WTC11 (cell line): ENCODE data around the gene MAGI2. TPM values are rescaled to one million over a fixed set of nuclear protein-coding genes. Genes with fewer than 3 reads are reported as not detected.

ENCODE experiments used
- ATAC-seq: fragments of 200-7000 bp; cut with Tn5 transposase; 2 replicates; pipeline ENCODE4 v1.10.0; 2021; ENCODE audit warnings: mild to moderate bottlenecking, moderate library complexity
- CTCF ChIA-PET: fragments of 300-600 bp; sonication (Branson Sonifier 250); formaldehyde crosslinking; loops from one replicate; lab custom pipeline; 2021; ENCODE audit warnings: antibody characterized with exemption; lab: Charles Lee
- POLR2A ChIA-PET: fragments of 350-600 bp; sonication (Branson Sonifier 250); formaldehyde crosslinking; loops from one replicate; lab custom pipeline; 2021; ENCODE audit warnings: antibody characterized with exemption; lab: Charles Lee
- DNase-seq: peaks from one replicate; pipeline ENCODE4 v3.0.0; 2021; ENCODE audit warnings: low spot score
- H3K27ac Mint-ChIP-seq: 2 replicates; pipeline ENCODE4 v1.8.0; 2021; ENCODE audit warnings: mixed read lengths
- H3K27me3 Mint-ChIP-seq: 2 replicates; pipeline ENCODE4 v1.8.0; 2021; ENCODE audit warnings: low read depth, mild to moderate bottlenecking, moderate library complexity, mixed read lengths
- H3K36me3 Mint-ChIP-seq: 2 replicates; pipeline ENCODE4 v1.8.0; 2021; ENCODE audit warnings: mixed read lengths
- H3K4me1 Mint-ChIP-seq: 2 replicates; pipeline ENCODE4 v1.8.0; 2022; ENCODE audit warnings: mixed read lengths
- H3K4me3 Mint-ChIP-seq: 2 replicates; pipeline ENCODE4 v1.8.0; 2021; ENCODE audit warnings: mild to moderate bottlenecking, moderate library complexity, mixed read lengths
- H3K9me3 Mint-ChIP-seq: 2 replicates; pipeline ENCODE4 v1.8.0; 2021; ENCODE audit warnings: mixed read lengths
- ELF4 ChIP-seq: sonication (generic); formaldehyde crosslinking; IDR thresholded peaks from 2 replicates; pipeline ENCODE4 v1.8.1; 2022; ENCODE audit warnings: low read depth, mild to moderate bottlenecking, moderate library complexity, missing genetic modification reagents
- FOXJ3 ChIP-seq: sonication (generic); formaldehyde crosslinking; IDR thresholded peaks from 2 replicates; pipeline ENCODE4 v1.9.0; 2021; ENCODE audit warnings: missing genetic modification reagents, mild to moderate bottlenecking, borderline replicate concordance
- IRF2 ChIP-seq: sonication (generic); formaldehyde crosslinking; IDR thresholded peaks from 2 replicates; pipeline ENCODE4 v1.8.0; 2022; ENCODE audit warnings: low read depth, missing genetic modification reagents, borderline replicate concordance
- JAZF1 ChIP-seq: fragments of 250-450 bp; sonication (Bioruptor Pico); IDR thresholded peaks from 2 replicates; pipeline ENCODE4 v1.9.0; 2021; ENCODE audit warnings: moderate library complexity, mild to moderate bottlenecking, inconsistent platforms
- JUN ChIP-seq: sonication (generic); formaldehyde crosslinking; IDR thresholded peaks from 2 replicates; pipeline ENCODE4 v1.8.0; 2023; ENCODE audit warnings: mild to moderate bottlenecking, missing genetic modification reagents
- NR3C1 ChIP-seq: sonication (generic); formaldehyde crosslinking; conservative IDR thresholded peaks from 2 replicates; pipeline ENCODE4 v1.8.1; 2023; ENCODE audit warnings: low read depth, mild to moderate bottlenecking, missing genetic modification reagents
- SOX15 ChIP-seq: fragments of 250-450 bp; sonication (Bioruptor Pico); IDR thresholded peaks from 2 replicates; pipeline ENCODE4 v1.9.0; 2021; ENCODE audit warnings: mild to moderate bottlenecking
- TCF7 ChIP-seq: sonication (generic); formaldehyde crosslinking; IDR thresholded peaks from 2 replicates; pipeline ENCODE4 v1.8.0; 2022; ENCODE audit warnings: mild to moderate bottlenecking, low read depth, missing genetic modification reagents, moderate library complexity
- TEAD1 ChIP-seq: sonication (generic); formaldehyde crosslinking; IDR thresholded peaks from 2 replicates; pipeline ENCODE4 v1.8.0; 2022; ENCODE audit warnings: mild to moderate bottlenecking, missing genetic modification reagents
- ZNF121 ChIP-seq: sonication (generic); formaldehyde crosslinking; IDR thresholded peaks from 2 replicates; pipeline ENCODE4 v1.8.0; 2023; ENCODE audit warnings: missing genetic modification reagents
- ZNF263 ChIP-seq: sonication (generic); formaldehyde crosslinking; IDR thresholded peaks from 2 replicates; pipeline ENCODE4 v1.8.1; 2022; ENCODE audit warnings: low read depth, mild to moderate bottlenecking, moderate library complexity, missing genetic modification reagents
- ZNF671 ChIP-seq: fragments of 250-450 bp; sonication (Bioruptor Pico); IDR thresholded peaks from 2 replicates; pipeline ENCODE4 v1.8.0; 2021; ENCODE audit warnings: mild to moderate bottlenecking
- total RNA-seq: library from RNA; stranded (reverse); gene quantifications from 3 replicates; pipeline ENCODE4 v1.2.3, GENCODE V29; 2021
- TF ChIP-seq, protein P1 (sequence below): fragments of 200-600 bp; IDR thresholded peaks from 2 replicates; pipeline ENCODE4 v1.8.0; 2022; ENCODE audit warnings: antibody characterized with exemption
- TF ChIP-seq, protein P2 (sequence below): sonication (generic); formaldehyde crosslinking; IDR thresholded peaks from 2 replicates; pipeline ENCODE4 v1.8.1; 2022; ENCODE audit warnings: low read depth, missing genetic modification reagents, borderline replicate concordance
- TF ChIP-seq, protein P3 (sequence below): sonication (generic); formaldehyde crosslinking; conservative IDR thresholded peaks from 2 replicates; pipeline ENCODE4 v1.8.1; 2022; ENCODE audit warnings: mild to moderate bottlenecking, missing genetic modification reagents
- TF ChIP-seq, protein P4 (sequence below): sonication (generic); formaldehyde crosslinking; IDR thresholded peaks from 2 replicates; pipeline ENCODE4 v1.8.0; 2023; ENCODE audit warnings: missing genetic modification reagents, mild to moderate bottlenecking, borderline replicate concordance
- TF ChIP-seq, protein P5 (sequence below): fragments of 250-450 bp; sonication (Bioruptor Pico); IDR thresholded peaks from 2 replicates; pipeline ENCODE4 v1.8.0; 2021; ENCODE audit warnings: mild to moderate bottlenecking

Gene MAGI2
- total RNA-seq, 1 experiment from 2014 or later = 26.6 TPM

DNA sequence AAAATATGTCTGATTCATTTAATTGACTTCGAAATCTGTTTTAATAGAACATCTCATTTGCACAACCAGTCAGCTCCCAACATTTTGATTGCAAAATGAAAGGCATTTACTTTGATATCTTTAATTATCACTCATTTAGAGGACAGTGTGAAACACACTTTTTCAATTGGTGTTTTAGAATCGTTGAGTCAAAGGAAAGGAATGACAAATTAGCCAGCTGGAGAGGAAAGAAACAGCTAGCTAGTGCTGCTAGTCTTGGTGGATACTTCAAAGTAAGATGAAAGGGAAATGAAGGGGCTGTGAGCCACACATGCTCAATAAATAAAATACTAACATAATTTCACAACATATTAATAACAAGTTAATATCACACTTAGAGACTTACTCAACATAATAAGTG, 1084.7 kb downstream of the MAGI2 start:
- POLR2A ChIA-PET = no interaction called here
- CTCF ChIA-PET = no interaction called here
- no peak for ATAC-seq
- TF ChIP-seq, protein P1, sequence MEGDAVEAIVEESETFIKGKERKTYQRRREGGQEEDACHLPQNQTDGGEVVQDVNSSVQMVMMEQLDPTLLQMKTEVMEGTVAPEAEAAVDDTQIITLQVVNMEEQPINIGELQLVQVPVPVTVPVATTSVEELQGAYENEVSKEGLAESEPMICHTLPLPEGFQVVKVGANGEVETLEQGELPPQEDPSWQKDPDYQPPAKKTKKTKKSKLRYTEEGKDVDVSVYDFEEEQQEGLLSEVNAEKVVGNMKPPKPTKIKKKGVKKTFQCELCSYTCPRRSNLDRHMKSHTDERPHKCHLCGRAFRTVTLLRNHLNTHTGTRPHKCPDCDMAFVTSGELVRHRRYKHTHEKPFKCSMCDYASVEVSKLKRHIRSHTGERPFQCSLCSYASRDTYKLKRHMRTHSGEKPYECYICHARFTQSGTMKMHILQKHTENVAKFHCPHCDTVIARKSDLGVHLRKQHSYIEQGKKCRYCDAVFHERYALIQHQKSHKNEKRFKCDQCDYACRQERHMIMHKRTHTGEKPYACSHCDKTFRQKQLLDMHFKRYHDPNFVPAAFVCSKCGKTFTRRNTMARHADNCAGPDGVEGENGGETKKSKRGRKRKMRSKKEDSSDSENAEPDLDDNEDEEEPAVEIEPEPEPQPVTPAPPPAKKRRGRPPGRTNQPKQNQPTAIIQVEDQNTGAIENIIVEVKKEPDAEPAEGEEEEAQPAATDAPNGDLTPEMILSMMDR = no peak
- TF ChIP-seq, protein P2, sequence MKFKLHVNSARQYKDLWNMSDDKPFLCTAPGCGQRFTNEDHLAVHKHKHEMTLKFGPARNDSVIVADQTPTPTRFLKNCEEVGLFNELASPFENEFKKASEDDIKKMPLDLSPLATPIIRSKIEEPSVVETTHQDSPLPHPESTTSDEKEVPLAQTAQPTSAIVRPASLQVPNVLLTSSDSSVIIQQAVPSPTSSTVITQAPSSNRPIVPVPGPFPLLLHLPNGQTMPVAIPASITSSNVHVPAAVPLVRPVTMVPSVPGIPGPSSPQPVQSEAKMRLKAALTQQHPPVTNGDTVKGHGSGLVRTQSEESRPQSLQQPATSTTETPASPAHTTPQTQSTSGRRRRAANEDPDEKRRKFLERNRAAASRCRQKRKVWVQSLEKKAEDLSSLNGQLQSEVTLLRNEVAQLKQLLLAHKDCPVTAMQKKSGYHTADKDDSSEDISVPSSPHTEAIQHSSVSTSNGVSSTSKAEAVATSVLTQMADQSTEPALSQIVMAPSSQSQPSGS = no peak
- TF ChIP-seq ZNF263 (CRISPR knock-in tag) (no peak), ZNF121 (CRISPR knock-in tag) (no peak)
- TF ChIP-seq, all 79 proteins: peak for 0
- no peaks in the 10 kb centered on the region for H3K36me3 Mint-ChIP-seq
- DNase-seq = no peak
- no peak overlapping the region for H3K27ac Mint-ChIP-seq
- no peaks in the 10 kb centered on the region for H3K27me3 Mint-ChIP-seq
- no peaks in the 10 kb centered on the region for H3K9me3 Mint-ChIP-seq
- H3K4me3 Mint-ChIP-seq = no peak overlapping the region
- no peaks in the 10 kb centered on the region for H3K4me1 Mint-ChIP-seq

DNA sequence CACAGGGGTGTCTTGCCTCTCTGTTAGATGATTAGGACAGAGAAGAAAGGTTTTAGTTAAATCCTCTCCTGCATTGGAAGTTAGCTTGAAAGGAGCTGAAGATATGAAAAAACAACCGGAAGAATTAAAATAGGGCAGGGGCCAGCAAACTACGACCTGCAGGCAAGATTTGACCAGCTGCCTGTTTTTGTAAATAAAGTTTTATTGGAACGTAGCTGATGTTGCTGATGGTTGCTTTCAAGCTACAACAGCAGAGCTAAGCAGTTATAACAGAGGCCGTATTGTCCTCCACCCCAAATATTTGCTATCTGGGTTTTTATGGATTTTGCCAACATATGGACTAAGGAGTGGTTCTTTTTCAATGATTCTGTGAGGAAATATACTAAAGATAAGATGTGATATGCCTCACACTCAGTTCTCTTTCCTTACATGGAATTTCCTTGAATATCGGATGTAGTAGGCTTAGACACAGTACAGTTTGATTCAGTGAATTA, 1086.1 kb downstream of the MAGI2 start:
- Mint-ChIP-seq H3K9me3 (no peaks in the 10 kb centered on the region), H3K36me3 (no peaks in the 10 kb centered on the region), H3K27ac (no peak overlapping the region), H3K4me1 (no peaks in the 10 kb centered on the region), H3K4me3 (no peak overlapping the region), H3K27me3 (no peaks in the 10 kb centered on the region)
- no peak for DNase-seq
- CTCF ChIA-PET = no interaction called here
- ATAC-seq = no peak
- TF ChIP-seq SOX15 = no peak
- TF ChIP-seq, protein P1 = no peak
- TF ChIP-seq ELF4 (CRISPR knock-in tag) = no peak
- no peak for TF ChIP-seq FOXJ3 (CRISPR knock-in tag)
- no peak for TF ChIP-seq ZNF671 (CRISPR knock-in tag)
- no peak for TF ChIP-seq JUN (CRISPR knock-in tag)
- no peak for TF ChIP-seq TCF7 (CRISPR knock-in tag)
- TF ChIP-seq JAZF1 (CRISPR knock-in tag) = no peak
- TF ChIP-seq TEAD1 (CRISPR knock-in tag) = no peak
- TF ChIP-seq NR3C1 (CRISPR knock-in tag) = no peak
- no peak for TF ChIP-seq IRF2 (CRISPR knock-in tag)
- TF ChIP-seq, protein P3, sequence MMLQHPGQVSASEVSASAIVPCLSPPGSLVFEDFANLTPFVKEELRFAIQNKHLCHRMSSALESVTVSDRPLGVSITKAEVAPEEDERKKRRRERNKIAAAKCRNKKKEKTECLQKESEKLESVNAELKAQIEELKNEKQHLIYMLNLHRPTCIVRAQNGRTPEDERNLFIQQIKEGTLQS (CRISPR knock-in tag) = no peak
- TF ChIP-seq, protein P4, sequence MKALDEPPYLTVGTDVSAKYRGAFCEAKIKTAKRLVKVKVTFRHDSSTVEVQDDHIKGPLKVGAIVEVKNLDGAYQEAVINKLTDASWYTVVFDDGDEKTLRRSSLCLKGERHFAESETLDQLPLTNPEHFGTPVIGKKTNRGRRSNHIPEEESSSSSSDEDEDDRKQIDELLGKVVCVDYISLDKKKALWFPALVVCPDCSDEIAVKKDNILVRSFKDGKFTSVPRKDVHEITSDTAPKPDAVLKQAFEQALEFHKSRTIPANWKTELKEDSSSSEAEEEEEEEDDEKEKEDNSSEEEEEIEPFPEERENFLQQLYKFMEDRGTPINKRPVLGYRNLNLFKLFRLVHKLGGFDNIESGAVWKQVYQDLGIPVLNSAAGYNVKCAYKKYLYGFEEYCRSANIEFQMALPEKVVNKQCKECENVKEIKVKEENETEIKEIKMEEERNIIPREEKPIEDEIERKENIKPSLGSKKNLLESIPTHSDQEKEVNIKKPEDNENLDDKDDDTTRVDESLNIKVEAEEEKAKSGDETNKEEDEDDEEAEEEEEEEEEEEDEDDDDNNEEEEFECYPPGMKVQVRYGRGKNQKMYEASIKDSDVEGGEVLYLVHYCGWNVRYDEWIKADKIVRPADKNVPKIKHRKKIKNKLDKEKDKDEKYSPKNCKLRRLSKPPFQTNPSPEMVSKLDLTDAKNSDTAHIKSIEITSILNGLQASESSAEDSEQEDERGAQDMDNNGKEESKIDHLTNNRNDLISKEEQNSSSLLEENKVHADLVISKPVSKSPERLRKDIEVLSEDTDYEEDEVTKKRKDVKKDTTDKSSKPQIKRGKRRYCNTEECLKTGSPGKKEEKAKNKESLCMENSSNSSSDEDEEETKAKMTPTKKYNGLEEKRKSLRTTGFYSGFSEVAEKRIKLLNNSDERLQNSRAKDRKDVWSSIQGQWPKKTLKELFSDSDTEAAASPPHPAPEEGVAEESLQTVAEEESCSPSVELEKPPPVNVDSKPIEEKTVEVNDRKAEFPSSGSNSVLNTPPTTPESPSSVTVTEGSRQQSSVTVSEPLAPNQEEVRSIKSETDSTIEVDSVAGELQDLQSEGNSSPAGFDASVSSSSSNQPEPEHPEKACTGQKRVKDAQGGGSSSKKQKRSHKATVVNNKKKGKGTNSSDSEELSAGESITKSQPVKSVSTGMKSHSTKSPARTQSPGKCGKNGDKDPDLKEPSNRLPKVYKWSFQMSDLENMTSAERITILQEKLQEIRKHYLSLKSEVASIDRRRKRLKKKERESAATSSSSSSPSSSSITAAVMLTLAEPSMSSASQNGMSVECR (CRISPR knock-in tag) = no peak
- TF ChIP-seq, protein P5, sequence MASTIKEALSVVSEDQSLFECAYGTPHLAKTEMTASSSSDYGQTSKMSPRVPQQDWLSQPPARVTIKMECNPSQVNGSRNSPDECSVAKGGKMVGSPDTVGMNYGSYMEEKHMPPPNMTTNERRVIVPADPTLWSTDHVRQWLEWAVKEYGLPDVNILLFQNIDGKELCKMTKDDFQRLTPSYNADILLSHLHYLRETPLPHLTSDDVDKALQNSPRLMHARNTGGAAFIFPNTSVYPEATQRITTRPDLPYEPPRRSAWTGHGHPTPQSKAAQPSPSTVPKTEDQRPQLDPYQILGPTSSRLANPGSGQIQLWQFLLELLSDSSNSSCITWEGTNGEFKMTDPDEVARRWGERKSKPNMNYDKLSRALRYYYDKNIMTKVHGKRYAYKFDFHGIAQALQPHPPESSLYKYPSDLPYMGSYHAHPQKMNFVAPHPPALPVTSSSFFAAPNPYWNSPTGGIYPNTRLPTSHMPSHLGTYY (CRISPR knock-in tag) = no peak
- POLR2A ChIA-PET = no interaction called here
